ENCODE results near the gene MRPL49. TPM values are rescaled to one million over a fixed set of nuclear protein-coding genes. Genes with fewer than 3 reads are reported as not detected.
A peak's percentile ranks its signal among the peaks of the same experiment; 100 is the strongest.

MRPL49 gene
- total and polyA plus RNA-seq, 2 of the 13 experiments (the other 11 are each of a cell fraction or from before 2014, with no cell fraction given): 39.2 to 53.3 TPM

DNA sequence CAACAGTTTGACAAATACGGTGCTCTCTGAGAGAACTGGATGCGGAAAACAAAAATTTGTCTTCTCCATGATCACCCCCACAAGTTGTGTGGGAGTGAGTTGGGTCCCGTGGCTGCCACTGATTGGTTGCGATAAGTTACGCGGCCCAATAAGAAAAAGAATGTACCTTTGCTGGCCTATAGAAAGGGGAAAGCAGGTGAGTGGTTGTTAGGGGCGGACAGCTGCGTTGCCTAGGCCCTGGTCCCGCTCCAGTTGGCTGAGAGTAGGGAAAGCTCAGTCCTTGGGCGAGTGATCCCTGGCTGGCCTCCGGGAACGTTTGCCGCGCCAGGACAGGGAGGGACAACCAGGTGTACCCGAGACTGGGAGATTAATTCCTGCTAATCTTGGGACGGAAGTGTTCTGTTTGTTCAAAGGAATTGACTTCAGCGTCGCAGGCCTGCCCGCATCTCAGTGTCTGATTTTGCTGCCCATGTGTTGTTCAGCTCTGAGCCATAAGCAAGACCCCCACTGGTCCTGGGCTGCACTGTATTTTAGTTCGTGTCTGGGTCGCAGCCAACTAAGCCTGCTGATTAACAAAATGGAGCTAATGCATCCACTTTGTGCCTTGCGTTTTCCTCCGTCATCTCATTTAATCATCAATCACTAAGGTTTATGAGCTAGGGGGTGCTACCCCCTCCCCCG lies 13.0 kb downstream of the MRPL49 start (continued):
- TF ChIP-seq TBX3 (IDR thresholded peaks at IDR 0.05; ENCODE audit: borderline replicate concordance) (no peak), ATF7-NPFF (CRISPR knock-in tag; IDR thresholded peaks at IDR 0.05; ENCODE audit: low read depth) (no peak), CBFB (CRISPR knock-in tag; IDR thresholded peaks at IDR 0.05) (no peak), ZNF773 (CRISPR knock-in tag; IDR thresholded peaks at IDR 0.05; ENCODE audit: borderline replicate concordance) (no peak), ZFY (CRISPR knock-in tag; IDR thresholded peaks at IDR 0.05) (no peak; the same call in 1 of the 2 replicates), ARNTL (CRISPR knock-in tag; IDR thresholded peaks at IDR 0.05) (0 out of 2 replicates have a peak, but pooled peaks have one; percentile 4), ZNF816 (CRISPR knock-in tag; IDR thresholded peaks at IDR 0.05; ENCODE audit: borderline replicate concordance) (no peak), ZNF746 (CRISPR knock-in tag; IDR thresholded peaks at IDR 0.05) (peak; percentile 34), PRMT3 (CRISPR knock-in tag; IDR thresholded peaks at IDR 0.05; ENCODE audit: borderline replicate concordance, low read depth) (no peak), ADNP (CRISPR knock-in tag; IDR thresholded peaks at IDR 0.05) (no peak), ZNF44 (CRISPR knock-in tag; IDR thresholded peaks at IDR 0.05) (no peak), PCBP1 (IDR thresholded peaks at IDR 0.05; ENCODE audit: borderline replicate concordance, low read depth, low read length) (no peak), ZFP37 (CRISPR knock-in tag; IDR thresholded peaks at IDR 0.05; ENCODE audit: borderline replicate concordance) (no peak), ZNF776 (CRISPR knock-in tag; IDR thresholded peaks at IDR 0.05) (no peak), ZNF850 (CRISPR knock-in tag; conservative IDR thresholded peaks at IDR 0.05) (no peak), NONO (IDR thresholded peaks at IDR 0.05) (no peak), NONO (CRISPR knock-in tag; conservative IDR thresholded peaks at IDR 0.05) (no peak; the same call in 1 of the 2 replicates), FOXP1 (IDR thresholded peaks at IDR 0.05) (no peak), FOXP1 (CRISPR knock-in tag; IDR thresholded peaks at IDR 0.05) (no peak), ZNF564 (CRISPR knock-in tag; IDR thresholded peaks at IDR 0.05) (no peak), ZSCAN25 (CRISPR knock-in tag; IDR thresholded peaks at IDR 0.05) (no peak), ZNF274 (CRISPR knock-in tag; IDR thresholded peaks at IDR 0.05) (no peak), ZNF777 (CRISPR knock-in tag; IDR thresholded peaks at IDR 0.05) (no peak), ZNF652 (CRISPR knock-in tag; IDR thresholded peaks at IDR 0.05; ENCODE audit: borderline replicate concordance, low read depth) (no peak), SAFB2 (CRISPR knock-in tag; IDR thresholded peaks at IDR 0.05; ENCODE audit: borderline replicate concordance, low read depth) (no peak; the same call in 1 of the 2 replicates), RCOR2 (CRISPR knock-in tag; IDR thresholded peaks at IDR 0.05) (no peak), ATRX (CRISPR knock-in tag; IDR thresholded peaks at IDR 0.05; ENCODE audit: borderline replicate concordance) (no peak), SMC3 (IDR thresholded peaks at IDR 0.05; ENCODE audit: low read length) (no peak), SALL1 (CRISPR knock-in tag; IDR thresholded peaks at IDR 0.05) (peak; percentile 57; the same call in 1 of the 2 replicates)
- TF ChIP-seq, protein P1, sequence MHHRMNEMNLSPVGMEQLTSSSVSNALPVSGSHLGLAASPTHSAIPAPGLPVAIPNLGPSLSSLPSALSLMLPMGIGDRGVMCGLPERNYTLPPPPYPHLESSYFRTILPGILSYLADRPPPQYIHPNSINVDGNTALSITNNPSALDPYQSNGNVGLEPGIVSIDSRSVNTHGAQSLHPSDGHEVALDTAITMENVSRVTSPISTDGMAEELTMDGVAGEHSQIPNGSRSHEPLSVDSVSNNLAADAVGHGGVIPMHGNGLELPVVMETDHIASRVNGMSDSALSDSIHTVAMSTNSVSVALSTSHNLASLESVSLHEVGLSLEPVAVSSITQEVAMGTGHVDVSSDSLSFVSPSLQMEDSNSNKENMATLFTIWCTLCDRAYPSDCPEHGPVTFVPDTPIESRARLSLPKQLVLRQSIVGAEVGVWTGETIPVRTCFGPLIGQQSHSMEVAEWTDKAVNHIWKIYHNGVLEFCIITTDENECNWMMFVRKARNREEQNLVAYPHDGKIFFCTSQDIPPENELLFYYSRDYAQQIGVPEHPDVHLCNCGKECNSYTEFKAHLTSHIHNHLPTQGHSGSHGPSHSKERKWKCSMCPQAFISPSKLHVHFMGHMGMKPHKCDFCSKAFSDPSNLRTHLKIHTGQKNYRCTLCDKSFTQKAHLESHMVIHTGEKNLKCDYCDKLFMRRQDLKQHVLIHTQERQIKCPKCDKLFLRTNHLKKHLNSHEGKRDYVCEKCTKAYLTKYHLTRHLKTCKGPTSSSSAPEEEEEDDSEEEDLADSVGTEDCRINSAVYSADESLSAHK (CRISPR knock-in tag; IDR thresholded peaks at IDR 0.05; ENCODE audit: borderline replicate concordance): no peak
- TF ChIP-seq, protein P2, sequence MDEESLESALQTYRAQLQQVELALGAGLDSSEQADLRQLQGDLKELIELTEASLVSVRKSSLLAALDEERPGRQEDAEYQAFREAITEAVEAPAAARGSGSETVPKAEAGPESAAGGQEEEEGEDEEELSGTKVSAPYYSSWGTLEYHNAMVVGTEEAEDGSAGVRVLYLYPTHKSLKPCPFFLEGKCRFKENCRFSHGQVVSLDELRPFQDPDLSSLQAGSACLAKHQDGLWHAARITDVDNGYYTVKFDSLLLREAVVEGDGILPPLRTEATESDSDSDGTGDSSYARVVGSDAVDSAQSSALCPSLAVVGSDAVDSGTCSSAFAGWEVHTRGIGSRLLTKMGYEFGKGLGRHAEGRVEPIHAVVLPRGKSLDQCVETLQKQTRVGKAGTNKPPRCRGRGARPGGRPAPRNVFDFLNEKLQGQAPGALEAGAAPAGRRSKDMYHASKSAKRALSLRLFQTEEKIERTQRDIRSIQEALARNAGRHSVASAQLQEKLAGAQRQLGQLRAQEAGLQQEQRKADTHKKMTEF (CRISPR knock-in tag; IDR thresholded peaks at IDR 0.05): no peak

Measured in HepG2 (cell line).